ENCODE results near the gene CBLC.

- TF ChIP-seq CTCF (IDR thresholded peaks at IDR 0.05): no peak
- TF ChIP-seq POLR2A (IDR thresholded peaks at IDR 0.05): no peak
- TF ChIP-seq POLR2AphosphoS5 (IDR thresholded peaks at IDR 0.05): no peak
Measured at GRCh38 chr19:44794610-44795009, 16.9 kb downstream of the CBLC start.
